Measurements from ENCODE around the gene SERINC5.

DNA sequence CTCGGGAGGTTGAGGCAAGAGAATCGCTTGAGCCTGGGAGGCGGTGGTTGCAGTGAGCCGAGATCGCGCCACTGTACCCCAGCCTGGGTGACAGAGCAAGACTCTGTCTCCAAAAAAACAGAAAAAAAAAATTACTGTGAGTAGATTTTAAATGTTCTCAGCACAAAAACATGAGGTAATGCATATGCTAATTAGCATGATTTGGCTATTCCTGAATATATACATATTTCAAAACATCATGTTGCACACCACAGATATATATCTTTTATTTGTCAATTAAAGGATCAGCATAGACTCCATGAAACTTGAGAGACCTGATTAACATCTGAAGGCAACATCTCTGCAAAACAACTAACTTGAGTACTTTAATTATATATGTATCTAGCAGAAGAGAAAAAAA is 117.4 kb downstream of the SERINC5 start:
- TF ChIP-seq CTCF (IDR thresholded peaks at IDR 0.05) (no peak), POLR2A (IDR thresholded peaks at IDR 0.05) (no peak)

Data from thyroid gland (tissue), 4 donors.